Esophagus mucosa (tissue), 1 donor: Measurements from ENCODE around the gene DDX49. TPM values are rescaled to one million over a fixed set of nuclear protein-coding genes. Genes with fewer than 3 reads are reported as not detected.
"Not testable (repeated sequence)": the region's sequence is repeated elsewhere in the genome, so short reads cannot be mapped to it uniquely, and the experiment has no call there.

Experiments
- ATAC-seq: fragments of 200-7000 bp; cut with Tn5 transposase; one replicate; pipeline ENCODE4 v1.9.1; 2020
- total RNA-seq: library from RNA; stranded (reverse); gene quantifications from one replicate; pipeline ENCODE4 v1.2.4, GENCODE V29; 2023
- donor health status: DM: yes; HTN: yes; CAD: no.

Gene DDX49
- total RNA-seq, 1 donor from 2014 or later: 56.0 TPM

GRCh38 chr19:18913466-18913865 is 6.0 kb upstream of the DDX49 start:
- ATAC-seq: no peak

- no peak for ATAC-seq
Observed at GRCh38 chr19:18915639-18916038, 3.9 kb upstream of the DDX49 start.

- not testable (repeated sequence) for ATAC-seq
Observed at GRCh38 chr19:18917593-18917992, 1.9 kb upstream of the DDX49 start.

- no peak for ATAC-seq
Observed at GRCh38 chr19:18919900-18920214, 342 bp downstream of the DDX49 start.

GRCh38 chr19:18920400-18920799 is 885 bp downstream of the DDX49 start:
- no peak for ATAC-seq

- ATAC-seq: no peak
Observed at GRCh38 chr19:18921593-18921992, 2.1 kb downstream of the DDX49 start.

GRCh38 chr19:18922228-18922985 is 2.9 kb downstream of the DDX49 start:
- no peak for ATAC-seq

GRCh38 chr19:18924684-18925213 is 5.2 kb downstream of the DDX49 start:
- no peak for ATAC-seq

GRCh38 chr19:18928018-18928805 is 8.7 kb downstream of the DDX49 start:
- no peak for ATAC-seq

- no peak for ATAC-seq
Observed at GRCh38 chr19:18929311-18929710, 9.8 kb downstream of the DDX49 start.

- peak; percentile 3 for ATAC-seq
Observed at GRCh38 chr19:18931316-18932162, 12.0 kb downstream of the DDX49 start.

- peak; percentile 50 for ATAC-seq
Observed at GRCh38 chr19:18932216-18932841, 12.8 kb downstream of the DDX49 start.

GRCh38 chr19:18933297-18933696 is 13.8 kb downstream of the DDX49 start:
- ATAC-seq: no peak

GRCh38 chr19:18939163-18939562 is 19.6 kb downstream of the DDX49 start:
- ATAC-seq: no peak

GRCh38 chr19:18939922-18940768 is 20.6 kb downstream of the DDX49 start:
- peak; percentile 61 for ATAC-seq

GRCh38 chr19:18940769-18941627 is 21.5 kb downstream of the DDX49 start, which contains the start of gene HOMER3:
Gene HOMER3, minus strand, starts transcription at chr19:18941217. Its CDS starts 2,235 bp downstream, at chr19:18938982.
- peak; percentile 54 for ATAC-seq

GRCh38 chr19:18941628-18942354 is 22.3 kb downstream of the DDX49 start:
- no peak for ATAC-seq

- no peak for ATAC-seq
Observed at GRCh38 chr19:18942692-18943091, 23.2 kb downstream of the DDX49 start.

- ATAC-seq: no peak
Observed at GRCh38 chr19:18943465-18943864, 23.9 kb downstream of the DDX49 start.

GRCh38 chr19:18945297-18945696 is 25.8 kb downstream of the DDX49 start:
- ATAC-seq: no peak
